Endodermal cell (in vitro differentiated cells): ENCODE results near the gene ZNF423. TPM values are rescaled to one million over a fixed set of nuclear protein-coding genes. Genes with fewer than 3 reads are reported as not detected.

Experiments used
- DNase-seq: peaks from one replicate; pipeline ENCODE4 v3.0.0-alpha.2; 2017
- H3K27ac ChIP-seq: 2 replicates; pipeline ENCODE4 v1.5.1; 2013; ENCODE audit warnings: mild to moderate bottlenecking, low read depth, low read length, moderate library complexity
- H3K27me3 ChIP-seq: 2 replicates; pipeline ENCODE4 v1.6.1; 2013; ENCODE audit warnings: mild to moderate bottlenecking, low read length, moderate library complexity; ENCODE audit not compliant: insufficient read depth, control insufficient read depth, poor library complexity, severe bottlenecking
- H3K36me3 ChIP-seq: 2 replicates; pipeline ENCODE4 v1.7.0; 2013; ENCODE audit warnings: mild to moderate bottlenecking, low read length, moderate library complexity; ENCODE audit not compliant: control insufficient read depth, insufficient read depth
- H3K4me1 ChIP-seq: one replicate; pipeline ENCODE4 v1.7.0; 2013; ENCODE audit warnings: low read length; ENCODE audit not compliant: control insufficient read depth, insufficient read depth
- H3K4me3 ChIP-seq: 2 replicates; pipeline ENCODE4 v1.5.1; 2013; ENCODE audit warnings: mild to moderate bottlenecking, low read length, moderate library complexity
- H3K9ac ChIP-seq: 2 replicates; pipeline ENCODE4 v1.6.1; 2013; ENCODE audit warnings: mild to moderate bottlenecking, low read length, moderate library complexity; ENCODE audit not compliant: poor library complexity, severe bottlenecking; ENCODE audit errors: extremely low read depth
- H3K9me3 ChIP-seq: 2 replicates; pipeline ENCODE4 v1.6.1; 2013; ENCODE audit warnings: mild to moderate bottlenecking, low read length, moderate library complexity; ENCODE audit not compliant: control insufficient read depth
- H3K27ac Mint-ChIP-seq: 2 replicates; pipeline ENCODE4 v1.8.0; 2020; ENCODE audit warnings: mixed read lengths
- H3K27me3 Mint-ChIP-seq: 2 replicates; pipeline ENCODE4 v1.8.0; 2021; ENCODE audit warnings: mild to moderate bottlenecking, mixed read lengths; ENCODE audit not compliant: insufficient read depth
- H3K36me3 Mint-ChIP-seq: 2 replicates; pipeline ENCODE4 v1.8.0; 2020; ENCODE audit warnings: low read depth, mixed read lengths
- H3K4me1 Mint-ChIP-seq: 2 replicates; pipeline ENCODE4 v1.8.0; 2020; ENCODE audit warnings: mixed read lengths
- H3K4me3 Mint-ChIP-seq: 2 replicates; pipeline ENCODE4 v1.8.0; 2020; ENCODE audit warnings: mild to moderate bottlenecking, moderate library complexity, mixed read lengths
- H3K9me3 Mint-ChIP-seq: 2 replicates; pipeline ENCODE4 v1.8.0; 2020; ENCODE audit warnings: mild to moderate bottlenecking, mixed read lengths
- WGBS, 2 experiments: methylation state at CpG; one replicate each; pipeline versions ENCODE4 v1.1.5 to v1.1.7; 2013; ENCODE audit warnings: missing lambda C conversion rate in 2 of 2, mixed read lengths in 1 of 2; ENCODE audit not compliant: insufficient coverage in 1 of 2, insufficient read length in 1 of 2; 5-methylcytosine and 5-hydroxymethylcytosine counted together
- total RNA-seq, 2 donors: library from RNA; stranded (reverse); fragmentation: NEBNext Ultra II Directional in 1 of 2; extraction: Animal tissue kit (Norgen Biotek cat#: 25700) in 1 of 2; gene quantifications; 2 replicates in 1 of 2; 3 replicates in 1 of 2; pipeline ENCODE4 v1.2.1, GENCODE V29; 2021
- TF ChIP-seq, protein P1 (sequence below): fragments of 200-600 bp; sonication (generic); conservative IDR thresholded peaks from 2 replicates; pipeline ENCODE4 v1.5.0; 2021; ENCODE audit warnings: antibody characterized with exemption, mild to moderate bottlenecking

The ZNF423 gene
- total RNA-seq, 2 donors from 2014 or later, result 30.3 to 41.9 TPM

- peaks cover 2% of the 10 kb centered on the region for H3K27me3 Mint-ChIP-seq
Observed at GRCh38 chr16:49474741-49475140, 381.2 kb downstream of the ZNF423 start.

DNA sequence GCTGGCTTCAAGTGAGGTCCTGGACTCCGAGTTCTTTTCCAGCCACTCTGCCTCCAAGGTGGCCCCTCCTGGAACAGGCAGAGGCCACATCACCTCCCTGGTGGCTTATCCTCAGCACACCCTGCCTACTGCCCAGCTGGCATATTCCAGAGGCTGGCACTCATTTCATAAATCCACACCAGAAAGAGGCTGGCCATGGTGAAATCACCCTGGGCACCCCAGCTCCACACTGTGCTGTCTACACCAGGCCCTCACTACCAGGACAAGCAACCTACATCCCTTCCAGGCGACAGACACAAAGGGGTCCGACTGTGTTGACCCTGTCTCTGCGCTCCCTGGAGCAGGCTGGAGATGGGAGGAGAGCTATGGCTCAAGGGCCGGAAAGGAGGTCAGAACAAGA lies 382.1 kb downstream of the ZNF423 start:
- Mint-ChIP-seq H3K4me1 (no peaks in the 10 kb centered on the region), H3K27me3 (peaks cover 3% of the 10 kb centered on the region), H3K36me3 (no peaks in the 10 kb centered on the region), H3K27ac (no peak overlapping the region), H3K4me3 (no peak overlapping the region), H3K9me3 (no peaks in the 10 kb centered on the region)
- 91 to 92% methylated on average over 2 to 5 of the region's 5 CpGs for WGBS, 2 experiments
- no peak overlapping the region for H3K9ac ChIP-seq
- DNase-seq, result no peak
- no peaks in the 10 kb centered on the region for H3K27me3 ChIP-seq
- H3K9me3 ChIP-seq, result no peaks in the 10 kb centered on the region
- H3K4me1 ChIP-seq, result no peaks in the 10 kb centered on the region
- H3K27ac ChIP-seq, result no peak overlapping the region
- no peak overlapping the region for H3K4me3 ChIP-seq
- TF ChIP-seq, protein P1, sequence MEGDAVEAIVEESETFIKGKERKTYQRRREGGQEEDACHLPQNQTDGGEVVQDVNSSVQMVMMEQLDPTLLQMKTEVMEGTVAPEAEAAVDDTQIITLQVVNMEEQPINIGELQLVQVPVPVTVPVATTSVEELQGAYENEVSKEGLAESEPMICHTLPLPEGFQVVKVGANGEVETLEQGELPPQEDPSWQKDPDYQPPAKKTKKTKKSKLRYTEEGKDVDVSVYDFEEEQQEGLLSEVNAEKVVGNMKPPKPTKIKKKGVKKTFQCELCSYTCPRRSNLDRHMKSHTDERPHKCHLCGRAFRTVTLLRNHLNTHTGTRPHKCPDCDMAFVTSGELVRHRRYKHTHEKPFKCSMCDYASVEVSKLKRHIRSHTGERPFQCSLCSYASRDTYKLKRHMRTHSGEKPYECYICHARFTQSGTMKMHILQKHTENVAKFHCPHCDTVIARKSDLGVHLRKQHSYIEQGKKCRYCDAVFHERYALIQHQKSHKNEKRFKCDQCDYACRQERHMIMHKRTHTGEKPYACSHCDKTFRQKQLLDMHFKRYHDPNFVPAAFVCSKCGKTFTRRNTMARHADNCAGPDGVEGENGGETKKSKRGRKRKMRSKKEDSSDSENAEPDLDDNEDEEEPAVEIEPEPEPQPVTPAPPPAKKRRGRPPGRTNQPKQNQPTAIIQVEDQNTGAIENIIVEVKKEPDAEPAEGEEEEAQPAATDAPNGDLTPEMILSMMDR, result no peak
- no peaks in the 10 kb centered on the region for H3K36me3 ChIP-seq

More at GRCh38 chr16:49474741-49475140, 381.2 kb downstream of the ZNF423 start:
- Histone ChIP-seq H3K27me3 (no peaks in the 10 kb centered on the region), H3K4me3 (no peak overlapping the region), H3K36me3 (no peaks in the 10 kb centered on the region), H3K27ac (no peak overlapping the region), H3K9me3 (no peaks in the 10 kb centered on the region), H3K4me1 (no peaks in the 10 kb centered on the region), H3K9ac (no peak overlapping the region)
- DNase-seq, result peak; percentile 27
- TF ChIP-seq, protein P1, result no peak
- Mint-ChIP-seq H3K9me3 (no peaks in the 10 kb centered on the region), H3K4me1 (no peaks in the 10 kb centered on the region), H3K4me3 (no peak overlapping the region), H3K36me3 (no peaks in the 10 kb centered on the region), H3K27ac (no peak overlapping the region)
- 90 to 93% methylated on average over 9 to 11 of the region's 11 CpGs for WGBS, 2 experiments

DNA sequence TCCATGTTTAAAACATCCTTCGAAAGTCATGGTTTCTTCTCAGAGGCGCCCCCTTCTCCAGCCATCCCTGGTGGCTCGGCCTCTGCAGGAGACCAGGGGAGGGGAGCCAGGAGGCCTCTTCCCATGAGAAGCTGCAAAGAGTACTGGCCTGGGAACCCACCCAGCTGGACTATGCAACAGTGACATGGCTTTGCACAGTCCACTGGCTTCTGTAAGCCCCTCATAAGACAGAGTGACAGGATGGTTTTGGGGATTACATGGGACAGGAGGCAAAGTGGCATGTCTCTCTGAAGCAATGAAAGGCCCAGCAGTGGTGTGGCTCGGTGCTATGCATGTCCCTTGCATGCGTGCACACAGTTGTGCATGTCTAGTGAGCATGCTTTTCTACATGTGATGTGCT lies 382.8 kb downstream of the ZNF423 start:
- 84 to 91% methylated on average over 5 of the region's 5 CpGs for WGBS, 2 experiments
- no peaks in the 10 kb centered on the region for H3K9me3 ChIP-seq
- Mint-ChIP-seq H3K27me3 (peaks cover 3% of the 10 kb centered on the region), H3K9me3 (no peaks in the 10 kb centered on the region), H3K27ac (no peak overlapping the region), H3K4me3 (no peak overlapping the region), H3K36me3 (no peaks in the 10 kb centered on the region), H3K4me1 (no peaks in the 10 kb centered on the region)
- TF ChIP-seq, protein P1, result no peak
- no peaks in the 10 kb centered on the region for H3K27me3 ChIP-seq
- no peaks in the 10 kb centered on the region for H3K36me3 ChIP-seq
- H3K9ac ChIP-seq, result no peak overlapping the region
- H3K4me3 ChIP-seq, result no peak overlapping the region
- H3K27ac ChIP-seq, result no peak overlapping the region
- H3K4me1 ChIP-seq, result no peaks in the 10 kb centered on the region
- DNase-seq, result peak; percentile 21
